Activated effector memory CD4-positive, alpha-beta T cell treated with anti-CD3 and anti-CD28 coated beads, Interleukin-2, amount 50 U/mL, for 16 hours (primary cell): ENCODE data around the gene FBXL16.

Experiments used
- DNase-seq: peaks from one replicate; pipeline ENCODE4 v3.0.0-alpha.2; 2020

The FBXL16 gene

DNA sequence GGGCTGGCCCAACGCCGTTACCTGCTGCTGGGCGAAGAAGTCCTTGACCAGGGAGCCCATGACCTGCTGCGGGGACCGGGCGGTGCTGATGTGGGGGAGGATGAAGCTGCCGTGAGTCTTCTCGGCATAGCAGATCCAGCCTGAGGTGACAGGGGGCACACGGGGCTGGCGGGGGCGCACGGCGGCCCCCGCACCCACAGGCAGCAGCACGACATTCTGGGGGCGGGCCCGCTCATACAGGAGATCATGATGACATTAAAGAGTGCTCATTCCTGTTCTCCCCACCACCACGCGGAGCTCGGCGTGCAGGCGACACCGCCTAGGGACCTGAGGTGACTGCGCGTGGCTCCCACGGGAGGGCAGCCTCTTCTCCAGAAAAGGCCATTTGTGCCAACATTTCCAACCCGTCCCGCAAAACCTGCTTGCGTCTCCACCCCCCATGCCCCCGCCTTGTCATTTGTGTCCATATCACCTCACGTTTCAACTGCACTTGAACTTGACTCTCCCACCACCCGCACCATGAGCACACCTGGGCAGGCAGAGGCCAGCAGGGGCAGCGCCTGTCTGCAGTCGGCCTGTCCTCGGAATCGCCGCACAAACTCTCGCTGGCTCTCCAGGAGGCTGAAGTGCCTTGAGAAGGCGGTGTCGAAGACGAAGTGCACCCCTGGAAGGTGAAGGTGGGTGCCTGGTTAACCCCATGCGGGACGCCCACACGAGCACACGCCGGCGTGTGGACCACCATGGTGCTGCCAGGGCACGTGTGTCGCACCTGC lies 28.8 kb upstream of the FBXL16 start:
- no peak for DNase-seq

DNA sequence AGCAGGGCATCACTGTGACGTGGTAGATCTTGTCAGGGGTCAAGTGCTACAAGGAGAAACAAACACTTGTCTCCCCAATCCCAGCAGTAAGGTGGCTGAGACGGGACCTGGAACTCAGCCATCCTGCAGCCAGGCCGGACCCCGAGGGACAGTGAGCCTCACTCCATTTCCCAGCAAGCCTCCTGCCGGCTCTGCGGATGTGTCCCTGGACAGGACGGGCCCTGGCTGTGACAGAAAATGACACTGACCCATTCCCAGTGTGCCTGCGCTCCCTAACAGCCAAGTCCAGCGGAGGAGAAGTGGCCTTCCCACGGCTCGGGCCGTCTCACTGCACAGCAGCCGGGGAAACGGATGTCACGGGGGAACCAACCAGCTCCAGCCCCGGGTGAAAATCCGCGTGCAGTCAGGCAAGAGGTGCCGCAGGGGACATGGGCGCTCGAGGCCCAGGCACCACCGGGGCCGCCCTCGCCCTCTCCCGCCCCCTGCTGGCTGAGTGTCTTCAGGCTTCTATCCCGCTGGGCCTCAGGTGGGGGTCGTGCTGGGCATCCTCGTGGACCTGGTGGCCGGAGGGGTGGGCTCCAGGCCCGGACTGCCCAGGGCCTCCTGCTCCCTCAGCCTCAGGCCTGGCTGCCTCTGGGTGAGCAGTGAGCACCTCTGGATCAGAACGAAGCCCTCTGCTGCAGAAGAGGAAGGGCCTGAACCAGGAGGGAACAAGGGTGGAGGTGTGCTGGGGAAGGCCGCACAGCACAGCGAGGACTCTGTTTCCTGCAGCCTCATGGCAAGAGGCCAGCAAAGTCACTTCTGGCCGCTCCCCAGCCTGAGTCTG lies 28.0 kb upstream of the FBXL16 start:
- DNase-seq = peak; percentile 78

DNA sequence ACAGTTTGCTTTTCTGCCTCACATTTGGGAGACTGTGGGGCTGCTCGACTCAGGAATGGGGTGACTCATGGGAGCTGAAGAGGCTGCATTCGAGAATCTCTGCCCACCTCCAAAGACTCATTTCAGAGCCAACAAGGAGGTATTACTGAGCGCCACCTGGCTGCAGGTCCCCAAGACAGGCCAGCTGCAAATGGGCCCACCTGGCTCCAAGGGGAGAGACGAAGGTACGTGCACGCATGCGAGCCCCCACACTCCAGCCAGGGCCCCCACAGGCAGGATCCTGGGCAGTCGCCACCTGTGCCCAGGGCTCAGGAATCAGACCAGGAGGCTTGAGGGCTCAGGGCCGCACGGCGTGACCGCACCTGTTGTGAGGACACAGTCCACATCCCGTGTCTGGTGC lies 27.3 kb upstream of the FBXL16 start:
- DNase-seq = no peak

DNA sequence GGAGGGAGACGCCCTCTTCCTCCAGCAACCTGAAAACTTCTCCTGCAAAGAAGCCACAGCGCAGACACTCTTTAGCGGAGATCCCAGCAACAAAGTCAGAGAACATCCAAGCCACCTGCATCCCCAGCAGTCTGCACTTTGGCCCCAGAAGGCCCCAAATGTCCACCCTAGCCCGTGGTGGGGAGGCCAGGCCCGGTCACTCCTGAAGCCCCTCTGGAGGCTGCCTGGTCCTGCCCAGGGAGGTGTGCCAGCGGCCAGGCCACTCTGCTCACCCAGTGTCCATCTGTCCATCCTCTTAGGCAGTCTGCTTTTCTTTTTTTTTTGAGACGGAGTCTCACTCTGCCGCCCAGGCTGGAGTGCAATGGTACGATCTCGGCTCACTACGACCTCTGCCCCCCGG lies 26.7 kb upstream of the FBXL16 start:
- DNase-seq = no peak

DNA sequence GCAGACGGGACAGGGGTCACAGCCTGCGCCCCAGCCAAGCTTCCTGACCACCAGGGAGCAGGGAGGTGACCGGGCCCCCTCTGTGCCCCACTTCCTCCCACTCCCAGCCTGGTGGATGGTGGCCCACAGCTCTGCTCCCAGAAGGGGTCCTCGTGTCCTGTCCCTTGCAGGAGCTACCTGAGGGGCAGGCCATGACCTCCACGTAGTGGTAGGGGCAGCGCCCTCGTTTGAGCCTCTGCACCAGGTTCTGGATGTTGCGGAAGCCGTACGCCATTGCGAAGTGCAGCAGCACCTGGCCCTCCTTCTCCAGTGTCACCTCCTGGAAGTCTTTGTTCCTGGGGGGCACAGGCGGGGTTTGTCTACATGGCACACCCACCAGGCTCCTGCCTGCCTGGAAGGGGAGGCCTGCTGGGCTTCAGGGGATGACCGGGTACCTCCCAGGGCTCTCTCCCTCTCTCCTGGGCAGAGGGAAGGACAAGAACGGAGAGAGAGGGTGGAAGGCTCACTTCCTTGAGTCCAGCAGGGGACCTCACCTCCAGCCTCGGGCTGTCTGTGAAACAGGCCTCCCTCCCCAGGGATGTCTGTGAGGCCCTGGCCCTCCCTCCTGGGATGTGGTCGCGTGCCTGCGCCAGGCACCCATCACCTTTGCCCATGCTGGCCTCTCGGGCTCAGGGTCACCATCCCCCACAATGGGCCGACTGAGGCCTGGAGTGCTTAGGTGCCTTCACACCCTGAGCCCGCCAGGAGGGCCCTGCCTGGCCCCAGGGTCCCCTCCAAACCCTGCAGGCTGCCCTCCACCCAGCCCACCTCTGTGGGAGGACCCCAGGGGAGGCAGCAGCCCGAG lies 25.3 kb upstream of the FBXL16 start:
- DNase-seq = no peak

DNA sequence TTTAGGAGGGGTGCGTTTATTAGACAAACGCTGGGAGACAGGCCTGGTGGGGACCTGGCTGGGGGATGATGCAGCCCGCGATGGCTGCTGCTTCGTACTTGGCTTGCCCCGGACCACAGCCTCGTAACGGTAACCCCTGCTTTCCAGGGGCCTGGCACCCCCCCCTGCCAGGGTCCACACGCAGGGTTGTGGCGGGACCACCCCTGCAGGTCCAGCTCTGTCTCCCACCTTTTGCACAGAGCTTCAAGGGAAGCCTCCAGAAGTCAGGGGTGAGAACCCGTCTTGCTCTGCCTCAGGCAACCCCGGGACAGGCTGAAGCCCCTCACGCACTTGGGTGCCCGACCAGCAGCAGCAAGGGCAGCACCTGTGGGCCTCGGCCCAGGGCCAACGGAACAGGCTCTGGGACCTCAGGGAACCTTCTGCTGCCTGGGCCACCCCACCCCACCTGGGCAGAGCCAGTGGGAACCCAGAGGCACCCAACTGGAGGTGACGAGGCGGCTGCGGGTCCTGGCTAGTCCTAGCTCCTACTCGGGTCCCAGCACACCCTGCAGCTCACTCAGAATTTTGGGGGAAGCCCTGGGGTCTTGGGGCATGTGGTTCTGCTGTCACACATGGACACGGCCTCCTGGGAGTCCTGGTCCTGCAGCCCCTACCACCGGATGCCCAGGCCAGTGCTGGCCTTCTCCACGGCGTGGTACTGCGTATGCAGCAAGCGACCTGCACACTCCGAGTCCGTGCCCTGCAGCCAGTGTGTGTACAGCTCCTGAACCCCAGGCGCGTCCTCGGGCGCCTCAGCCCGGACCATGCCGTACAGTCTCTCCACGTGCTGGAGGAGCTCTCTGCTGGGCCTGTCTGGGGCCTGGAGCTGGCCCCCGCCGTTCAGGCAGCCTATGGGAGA lies 24.4 kb upstream of the FBXL16 start:
- no peak for DNase-seq

DNA sequence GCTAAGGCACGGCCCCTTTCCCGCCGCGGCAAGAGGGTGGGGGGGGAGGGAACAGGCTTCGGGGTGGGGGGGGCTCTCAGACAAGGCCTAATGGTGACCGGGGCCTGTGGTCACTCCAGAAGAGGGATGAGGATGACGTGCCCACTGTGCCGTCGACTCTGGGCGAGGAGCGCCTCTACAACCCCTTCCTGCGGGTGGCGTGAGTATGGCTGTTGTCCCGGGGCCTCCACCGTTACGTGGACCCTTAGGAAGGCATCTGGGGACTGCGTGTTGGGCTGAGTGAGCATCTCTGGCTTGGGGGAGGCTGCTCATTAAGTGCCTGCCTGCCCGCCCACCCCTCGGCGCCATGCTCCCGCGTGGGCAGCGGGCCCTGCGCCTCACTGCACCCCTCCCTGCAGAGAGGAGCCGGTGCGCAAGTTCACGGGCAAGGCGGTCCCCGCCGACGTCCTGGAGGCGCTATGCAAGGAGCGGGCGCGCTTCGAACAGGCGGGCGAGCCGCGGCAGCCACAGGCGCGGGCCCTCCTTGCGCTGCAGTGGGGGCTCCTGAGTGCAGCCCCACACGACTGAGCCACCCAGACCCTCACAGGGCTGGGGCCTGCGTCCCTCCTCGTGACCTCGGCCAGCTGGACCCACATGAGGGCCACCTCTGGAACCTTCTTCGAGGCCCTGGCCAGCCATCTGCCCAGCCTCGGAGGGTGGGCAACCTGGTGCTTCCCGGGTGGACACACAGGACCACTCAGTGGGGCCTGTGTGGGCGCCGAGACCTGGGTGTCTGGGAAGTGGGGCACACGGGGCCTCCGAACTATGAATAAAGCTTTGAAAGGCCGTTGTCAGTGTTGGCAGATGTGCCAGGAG lies 23.5 kb upstream of the FBXL16 start:
- DNase-seq = no peak

DNA sequence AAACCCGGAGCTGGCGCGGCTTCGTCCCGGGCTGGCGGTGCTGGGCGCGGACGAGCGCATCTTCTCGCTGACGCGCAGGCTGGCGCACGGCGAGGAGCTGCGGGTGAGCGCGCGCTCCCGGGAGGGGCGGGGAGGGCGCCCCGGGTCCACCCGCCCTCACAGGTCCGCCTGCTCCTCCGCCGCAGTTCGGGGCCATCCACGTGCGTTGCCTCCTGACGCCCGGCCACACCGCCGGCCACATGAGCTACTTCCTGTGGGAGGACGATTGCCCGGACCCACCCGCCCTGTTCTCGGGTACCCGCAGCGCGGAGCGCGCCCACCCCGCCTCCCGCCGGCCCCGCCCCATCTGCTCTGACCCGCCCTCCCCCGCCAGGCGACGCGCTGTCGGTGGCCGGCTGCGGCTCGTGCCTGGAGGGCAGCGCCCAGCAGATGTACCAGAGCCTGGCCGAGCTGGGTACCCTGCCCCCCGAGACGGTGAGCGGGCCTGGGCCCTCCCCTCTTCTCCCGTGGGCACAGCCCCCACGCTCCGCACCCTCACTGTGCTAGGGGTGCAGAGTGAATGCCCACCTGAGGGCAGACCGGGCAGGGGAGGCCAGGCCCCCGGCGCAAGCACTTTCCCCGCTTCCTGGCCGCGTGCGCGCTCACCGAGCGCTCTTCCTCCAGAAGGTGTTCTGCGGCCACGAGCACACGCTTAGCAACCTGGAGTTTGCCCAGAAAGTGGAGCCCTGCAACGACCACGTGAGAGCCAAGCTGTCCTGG lies 22.7 kb upstream of the FBXL16 start:
- DNase-seq = peak; percentile 86

DNA sequence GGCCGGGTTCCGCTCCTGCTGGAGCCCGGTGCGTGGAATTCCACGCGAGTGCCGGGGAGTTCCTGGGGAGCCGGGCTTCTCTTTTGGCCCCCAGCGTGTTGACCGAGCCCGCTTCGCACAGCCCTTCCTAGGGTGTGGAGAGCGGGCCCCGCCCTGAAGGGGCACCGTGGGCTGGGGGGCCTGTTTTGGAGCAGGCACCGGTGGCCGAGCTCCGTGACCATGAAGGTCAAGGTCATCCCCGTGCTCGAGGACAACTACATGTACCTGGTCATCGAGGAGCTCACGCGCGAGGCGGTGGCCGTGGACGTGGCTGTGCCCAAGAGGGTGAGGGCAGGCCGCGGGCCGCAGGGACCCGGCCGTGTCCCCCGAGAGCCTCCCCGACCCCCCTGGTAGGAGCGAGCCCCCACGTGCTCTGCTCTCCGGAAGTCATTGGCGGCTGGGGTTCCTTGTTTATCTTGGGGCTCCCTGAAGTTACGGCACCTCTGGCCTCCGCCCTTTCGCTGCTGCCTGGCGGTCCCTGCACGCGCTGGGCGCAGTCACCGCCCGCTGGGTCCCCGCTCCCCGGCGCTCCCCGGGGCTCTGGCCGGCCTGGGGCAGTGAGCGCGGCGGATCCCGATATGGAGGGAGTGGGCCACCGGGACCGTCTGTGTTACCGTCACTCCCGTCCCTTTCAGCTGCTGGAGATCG lies 21.8 kb upstream of the FBXL16 start:
- DNase-seq = peak; percentile 68

DNA sequence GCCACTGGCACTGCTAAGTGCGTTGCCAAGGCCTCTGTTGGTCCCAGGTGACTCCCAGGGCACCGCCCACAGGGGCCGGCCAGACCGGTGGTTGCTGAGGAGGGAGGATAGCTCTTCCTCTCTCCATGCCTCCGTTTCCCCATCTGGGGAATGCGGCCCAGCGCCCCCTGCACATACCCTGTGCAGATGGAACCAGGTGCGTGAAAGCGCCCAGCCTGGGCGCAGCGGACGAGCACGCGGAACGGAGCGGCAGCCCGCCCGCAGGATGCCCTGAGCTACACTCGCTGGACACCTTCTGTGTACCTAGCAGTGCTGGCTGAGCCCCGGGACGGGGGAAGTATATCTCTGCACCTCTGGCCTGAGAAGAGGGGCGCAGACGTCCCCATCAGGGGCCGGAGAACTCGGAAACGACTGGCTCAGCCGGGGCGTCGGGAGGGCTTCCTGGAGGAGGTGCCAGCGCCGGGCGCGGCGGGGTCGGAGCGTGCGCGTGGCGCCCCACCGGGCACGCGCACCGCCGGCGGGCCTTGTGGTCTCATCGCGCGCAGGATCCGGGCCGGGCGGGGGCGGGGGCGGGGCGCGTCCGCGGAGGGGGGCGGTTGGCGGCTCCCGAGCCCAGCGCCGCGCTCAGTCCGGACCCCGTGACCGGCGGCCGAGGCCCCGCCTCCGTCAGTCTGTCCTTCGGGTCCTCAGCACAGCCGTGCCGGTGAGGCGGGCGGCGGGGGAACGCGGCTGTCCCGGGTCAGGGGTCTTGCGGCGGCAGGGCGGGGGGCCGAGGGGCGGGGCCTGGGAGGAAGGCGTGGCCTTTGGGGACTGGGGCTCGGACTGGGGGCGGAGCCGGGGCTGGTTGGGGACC lies 21.1 kb upstream of the FBXL16 start, which contains the start of the genes CCDC78 and HAGHL:
TSS of gene CCDC78 (minus strand) at position 6 of the 853 bp plus-strand sequence. CDS start 76 bp downstream, outside the sequence.
TSS of gene HAGHL (plus strand) at position 669 of the 853 bp plus-strand sequence. CDS start 404 bp downstream, outside the sequence.
- peak; percentile 86 for DNase-seq

DNA sequence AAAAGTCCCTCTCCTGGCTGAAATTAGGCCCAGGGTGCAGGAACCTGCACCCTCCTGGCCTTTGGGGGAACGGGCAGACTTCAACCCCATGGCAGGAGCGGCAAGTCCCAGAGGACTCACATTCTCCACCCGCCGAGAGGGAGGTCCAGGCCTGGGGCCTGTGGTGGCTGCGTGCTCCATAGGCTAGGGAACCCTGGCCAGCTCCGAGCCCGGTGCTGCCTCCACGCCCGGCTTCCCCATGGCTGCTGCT lies 20.5 kb upstream of the FBXL16 start:
- DNase-seq = no peak

DNA sequence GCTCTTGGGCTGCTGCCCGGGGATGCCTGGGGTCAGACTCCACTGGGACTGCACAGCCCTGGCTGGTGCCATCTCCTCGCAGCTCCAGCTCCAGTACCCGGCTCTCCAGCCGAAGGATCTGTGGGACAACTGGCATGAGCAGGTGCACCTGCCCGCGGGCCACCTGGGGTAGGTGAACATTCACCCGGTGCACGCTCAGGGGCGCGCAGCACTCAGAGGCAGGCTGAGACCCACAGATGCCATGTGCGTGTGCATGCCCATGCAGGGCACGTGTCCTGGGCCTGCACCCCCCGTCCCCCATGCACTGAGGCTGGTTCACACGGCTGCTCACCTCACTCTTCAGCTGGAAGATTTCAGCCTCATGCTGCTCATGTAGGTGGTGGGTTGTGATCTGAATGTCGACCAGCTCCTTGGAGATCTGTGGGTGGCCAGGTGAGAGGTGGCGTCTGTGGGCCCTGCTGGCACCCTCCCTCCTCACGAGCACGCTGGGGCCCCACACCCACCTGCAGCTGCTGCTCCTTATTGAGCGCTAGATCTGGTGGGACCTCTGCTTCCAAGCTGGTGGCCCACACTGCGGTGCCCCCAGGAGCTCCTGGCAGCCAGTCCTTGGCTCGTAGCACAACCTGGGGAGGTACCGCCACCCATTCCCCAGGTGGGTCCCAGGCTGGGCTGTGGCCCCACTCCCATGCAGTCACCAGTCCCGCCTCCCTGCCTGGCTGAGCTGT lies 20.0 kb upstream of the FBXL16 start:
- no peak for DNase-seq

DNA sequence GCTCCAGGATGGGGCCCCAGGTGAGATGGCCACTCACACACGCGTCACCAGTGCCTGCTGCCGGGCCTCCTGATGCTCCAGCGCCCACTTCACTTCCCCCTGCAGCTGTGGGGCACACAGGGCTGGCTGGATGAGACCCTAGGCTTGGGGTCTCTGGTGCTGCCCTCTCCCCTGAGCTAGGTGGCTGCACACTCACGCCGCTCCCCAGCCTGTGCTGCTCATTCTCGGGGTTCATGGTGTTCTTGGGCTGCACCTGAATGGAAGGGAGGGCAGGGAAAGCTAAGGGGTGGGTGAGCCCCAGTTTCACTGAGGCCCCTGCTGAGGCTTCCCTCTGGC lies 19.4 kb upstream of the FBXL16 start:
- DNase-seq = no peak

DNA sequence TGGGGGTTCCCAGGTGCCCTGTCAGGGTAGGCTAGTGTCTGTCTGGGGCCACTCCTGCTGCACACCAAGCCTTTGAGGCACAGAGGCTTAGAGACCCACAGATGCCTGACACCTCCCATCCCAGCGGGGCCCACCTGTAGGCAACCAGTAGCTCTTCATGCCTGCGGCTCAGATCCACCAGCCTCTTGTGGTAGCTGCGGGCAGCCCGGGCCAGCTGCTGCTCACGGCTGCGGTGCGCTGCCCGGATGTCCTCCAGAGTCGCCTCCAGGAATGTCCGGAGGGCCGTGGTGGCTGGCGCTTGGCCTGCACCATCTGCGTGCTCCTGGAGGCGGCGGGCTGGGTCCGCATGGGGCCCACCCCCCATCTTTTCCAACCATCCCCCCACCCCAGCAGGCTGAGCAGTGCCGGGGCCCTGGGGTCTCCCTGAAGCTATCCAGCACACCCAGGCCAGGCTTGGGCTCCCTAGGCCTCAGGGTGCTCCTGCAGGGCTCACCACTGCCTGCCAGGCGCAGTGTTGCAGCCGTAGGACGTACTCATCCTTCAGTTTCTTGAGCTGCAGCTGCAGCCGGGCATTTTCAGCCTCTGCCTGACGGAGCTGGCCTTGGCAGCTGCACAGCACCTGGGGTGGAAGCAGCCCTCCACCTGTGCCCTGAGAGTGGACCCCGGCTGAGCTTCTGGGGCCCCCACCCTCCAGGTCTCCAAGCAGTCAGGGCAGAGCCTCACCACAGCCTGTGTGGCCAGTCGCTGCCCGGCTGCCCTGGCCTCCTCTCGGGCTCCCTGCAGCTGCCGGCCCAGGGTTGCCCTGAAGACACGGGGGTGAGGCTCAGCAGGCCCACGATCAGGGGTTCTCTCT lies 18.8 kb upstream of the FBXL16 start:
- no peak for DNase-seq

DNA sequence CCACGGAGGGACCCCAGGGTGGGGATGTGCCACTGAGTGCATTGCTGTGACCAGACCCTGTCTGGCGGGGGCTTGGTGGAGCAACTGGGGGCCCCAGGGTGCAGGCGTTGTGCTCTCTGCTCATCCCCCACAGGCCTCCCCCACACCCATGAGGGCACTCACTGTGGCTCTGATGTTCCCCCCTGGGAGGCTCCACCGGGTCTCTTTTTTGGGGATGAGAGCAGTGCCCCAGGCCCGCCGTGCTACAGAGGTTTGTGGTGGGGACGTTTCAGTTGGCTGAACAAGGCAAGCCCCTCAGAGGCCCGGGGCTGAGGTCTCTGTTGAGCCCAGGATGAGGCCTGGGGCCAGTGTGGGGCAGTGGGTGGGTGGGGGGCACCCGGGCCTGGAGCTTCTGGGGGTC lies 18.1 kb upstream of the FBXL16 start:
- DNase-seq = no peak

DNA sequence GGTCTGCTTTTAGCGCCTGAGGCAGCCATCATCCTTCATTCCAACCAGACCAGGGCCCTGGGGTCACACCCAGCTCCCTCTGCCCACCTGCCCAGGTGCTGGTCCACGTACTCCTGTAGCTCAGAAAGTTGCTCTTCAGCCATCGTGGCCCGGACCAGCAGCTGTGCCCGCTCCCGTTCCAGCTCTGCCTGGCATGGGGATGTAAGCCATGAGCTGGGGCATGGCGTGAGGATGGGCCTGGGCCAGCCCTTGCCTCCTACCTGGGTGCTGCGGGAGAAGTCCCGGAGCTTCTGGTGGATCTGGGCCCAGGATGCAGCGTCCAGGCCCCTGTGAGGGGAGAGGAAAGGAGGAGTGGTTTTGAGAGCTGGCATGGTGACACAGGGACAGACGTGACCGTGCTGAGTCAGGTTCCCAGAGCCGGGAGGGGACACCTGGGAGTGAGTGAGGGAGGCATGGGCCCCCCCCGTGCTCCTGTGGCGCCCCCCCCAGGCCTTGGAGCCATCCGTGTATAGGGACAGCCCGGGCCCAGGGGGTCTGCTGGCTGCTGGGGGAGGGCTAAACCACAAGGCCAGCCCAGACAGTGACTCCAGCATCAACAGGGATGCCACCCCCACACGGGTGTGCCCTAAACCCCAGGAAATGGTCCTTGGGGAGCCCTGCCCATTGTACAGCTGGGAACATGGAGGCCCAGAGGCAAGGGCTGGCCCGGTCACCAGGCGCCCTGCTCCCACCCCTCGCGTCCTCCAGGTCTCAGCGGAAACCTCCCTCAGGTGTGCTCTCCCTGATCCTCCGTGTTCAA lies 17.4 kb upstream of the FBXL16 start:
- no peak for DNase-seq
